ENCODE data around the gene RFPL1. TPM values are rescaled to one million over a fixed set of nuclear protein-coding genes. Genes with fewer than 3 reads are reported as not detected.

The RFPL1 gene
- polyA plus RNA-seq, 1 donor from 2014 or later, result not detected

DNA sequence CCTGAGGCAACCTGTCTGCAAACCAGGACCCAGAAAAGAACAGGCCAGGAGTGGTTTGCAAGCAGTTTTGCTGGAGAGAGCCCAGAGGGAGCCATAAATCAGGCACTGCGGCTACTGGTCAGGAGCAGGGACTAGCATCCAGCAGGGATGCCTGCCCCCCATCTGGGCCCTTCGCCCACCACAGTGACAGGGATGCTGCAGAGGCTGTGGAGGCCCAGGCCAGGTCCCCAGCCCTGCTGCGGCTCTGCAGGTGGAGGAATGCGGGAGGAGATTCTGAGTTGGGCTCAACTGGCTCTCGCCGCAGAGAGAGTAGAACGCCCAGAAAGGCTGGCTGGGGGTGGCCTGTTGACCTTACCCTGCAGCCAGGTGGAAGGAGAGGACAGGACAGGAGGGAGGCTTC is 25.2 kb downstream of the RFPL1 start:
- Histone ChIP-seq H3K4me3 (ENCODE audit: low read length) (no peak overlapping the region), H3K9me2 (ENCODE audit: insufficient read depth, low read length) (no peaks in the 10 kb centered on the region), H2AFZ (ENCODE audit: low read depth, low read length) (no peak overlapping the region), H3K27ac (ENCODE audit: low read length) (no peak overlapping the region), H3K36me3 (ENCODE audit: insufficient read depth, low read length) (no peaks in the 10 kb centered on the region), H3K79me2 (replicated peaks; ENCODE audit: insufficient read depth, low read length) (no peaks in the 10 kb centered on the region), H3K27me3 (ENCODE audit: insufficient read depth, low read depth, low read length) (no peaks in the 10 kb centered on the region), H3F3A (ENCODE audit: insufficient read depth, low read length, poor library complexity, severe bottlenecking) (no peaks in the 10 kb centered on the region), H3K4me2 (ENCODE audit: low read length) (no peak overlapping the region), H4K20me1 (ENCODE audit: insufficient read depth) (no peaks in the 10 kb centered on the region), H3K9ac (ENCODE audit: low read length) (no peak overlapping the region), H3K9me3 (ENCODE audit: low read length) (no peaks in the 10 kb centered on the region)
- TF ChIP-seq POLR2AphosphoS5 (IDR thresholded peaks at IDR 0.05), result no peak

DNA sequence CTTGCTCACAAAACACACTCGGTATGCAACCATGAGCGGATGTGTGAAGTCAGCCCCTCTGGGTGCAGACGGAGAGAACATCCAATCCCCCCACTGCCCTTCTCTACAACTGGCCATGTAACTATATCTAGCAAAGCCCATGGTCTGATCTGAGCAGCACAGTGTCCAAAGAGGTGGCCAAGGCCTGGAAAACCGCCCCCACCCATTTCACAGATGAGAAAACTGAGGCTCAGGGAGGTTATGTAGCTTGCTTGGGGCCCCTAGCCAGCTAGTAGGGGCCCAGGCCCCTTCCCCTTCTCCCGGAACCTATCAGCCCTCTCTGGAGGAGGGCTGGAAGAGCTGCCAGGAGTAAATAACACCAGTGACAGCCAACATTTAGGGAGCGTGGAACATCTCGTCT is 26.2 kb downstream of the RFPL1 start:
- Histone ChIP-seq H3K27ac (ENCODE audit: low read length) (no peak overlapping the region), H3K9me3 (ENCODE audit: low read length) (no peaks in the 10 kb centered on the region), H3K4me3 (ENCODE audit: low read length) (no peak overlapping the region), H3K4me2 (ENCODE audit: low read length) (no peak overlapping the region), H4K20me1 (ENCODE audit: insufficient read depth) (no peaks in the 10 kb centered on the region), H3K9ac (ENCODE audit: low read length) (no peak overlapping the region), H3F3A (ENCODE audit: insufficient read depth, low read length, poor library complexity, severe bottlenecking) (no peaks in the 10 kb centered on the region), H2AFZ (ENCODE audit: low read depth, low read length) (no peak overlapping the region), H3K36me3 (ENCODE audit: insufficient read depth, low read length) (no peaks in the 10 kb centered on the region), H3K27me3 (ENCODE audit: insufficient read depth, low read depth, low read length) (peaks cover 5% of the 10 kb centered on the region), H3K9me2 (ENCODE audit: insufficient read depth, low read length) (no peaks in the 10 kb centered on the region), H3K79me2 (replicated peaks; ENCODE audit: insufficient read depth, low read length) (no peaks in the 10 kb centered on the region)
- TF ChIP-seq POLR2AphosphoS5 (IDR thresholded peaks at IDR 0.05) (no peak), TAF1 (IDR thresholded peaks at IDR 0.05; ENCODE audit: low read depth) (no peak)

DNA sequence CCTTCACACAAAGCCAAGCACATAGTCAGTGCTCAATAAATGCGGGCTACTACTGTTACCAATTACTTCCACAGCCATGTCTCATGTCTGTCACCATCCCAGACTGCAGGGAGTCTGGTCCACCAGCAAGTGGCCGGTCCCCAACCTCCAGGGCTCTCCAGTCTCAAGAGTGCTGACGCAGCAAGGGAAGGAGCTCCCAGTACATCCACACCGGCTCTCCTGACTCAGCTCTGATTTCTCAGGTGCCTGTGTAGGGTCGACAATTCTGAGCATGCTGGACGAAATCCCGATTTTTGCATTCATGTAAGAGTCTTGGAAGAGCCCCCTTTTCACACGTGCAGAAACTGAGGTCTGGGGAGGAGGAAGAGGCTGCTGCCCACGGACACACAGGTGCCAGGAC is 31.4 kb downstream of the RFPL1 start:
- Histone ChIP-seq H3K4me3 (ENCODE audit: low read length) (peak overlapping the region; percentile 63), H3K27ac (ENCODE audit: low read length) (no peak overlapping the region), H3K9me2 (ENCODE audit: insufficient read depth, low read length) (no peaks in the 10 kb centered on the region), H3K9ac (ENCODE audit: low read length) (no peak overlapping the region), H3F3A (ENCODE audit: insufficient read depth, low read length, poor library complexity, severe bottlenecking) (no peaks in the 10 kb centered on the region), H3K9me3 (ENCODE audit: low read length) (no peaks in the 10 kb centered on the region), H4K20me1 (ENCODE audit: insufficient read depth) (no peaks in the 10 kb centered on the region), H3K4me2 (ENCODE audit: low read length) (no peak overlapping the region), H2AFZ (ENCODE audit: low read depth, low read length) (no peak overlapping the region), H3K79me2 (replicated peaks; ENCODE audit: insufficient read depth, low read length) (no peaks in the 10 kb centered on the region), H3K36me3 (ENCODE audit: insufficient read depth, low read length) (no peaks in the 10 kb centered on the region), H3K27me3 (ENCODE audit: insufficient read depth, low read depth, low read length) (peaks cover 22% of the 10 kb centered on the region)
- TF ChIP-seq, protein P1, sequence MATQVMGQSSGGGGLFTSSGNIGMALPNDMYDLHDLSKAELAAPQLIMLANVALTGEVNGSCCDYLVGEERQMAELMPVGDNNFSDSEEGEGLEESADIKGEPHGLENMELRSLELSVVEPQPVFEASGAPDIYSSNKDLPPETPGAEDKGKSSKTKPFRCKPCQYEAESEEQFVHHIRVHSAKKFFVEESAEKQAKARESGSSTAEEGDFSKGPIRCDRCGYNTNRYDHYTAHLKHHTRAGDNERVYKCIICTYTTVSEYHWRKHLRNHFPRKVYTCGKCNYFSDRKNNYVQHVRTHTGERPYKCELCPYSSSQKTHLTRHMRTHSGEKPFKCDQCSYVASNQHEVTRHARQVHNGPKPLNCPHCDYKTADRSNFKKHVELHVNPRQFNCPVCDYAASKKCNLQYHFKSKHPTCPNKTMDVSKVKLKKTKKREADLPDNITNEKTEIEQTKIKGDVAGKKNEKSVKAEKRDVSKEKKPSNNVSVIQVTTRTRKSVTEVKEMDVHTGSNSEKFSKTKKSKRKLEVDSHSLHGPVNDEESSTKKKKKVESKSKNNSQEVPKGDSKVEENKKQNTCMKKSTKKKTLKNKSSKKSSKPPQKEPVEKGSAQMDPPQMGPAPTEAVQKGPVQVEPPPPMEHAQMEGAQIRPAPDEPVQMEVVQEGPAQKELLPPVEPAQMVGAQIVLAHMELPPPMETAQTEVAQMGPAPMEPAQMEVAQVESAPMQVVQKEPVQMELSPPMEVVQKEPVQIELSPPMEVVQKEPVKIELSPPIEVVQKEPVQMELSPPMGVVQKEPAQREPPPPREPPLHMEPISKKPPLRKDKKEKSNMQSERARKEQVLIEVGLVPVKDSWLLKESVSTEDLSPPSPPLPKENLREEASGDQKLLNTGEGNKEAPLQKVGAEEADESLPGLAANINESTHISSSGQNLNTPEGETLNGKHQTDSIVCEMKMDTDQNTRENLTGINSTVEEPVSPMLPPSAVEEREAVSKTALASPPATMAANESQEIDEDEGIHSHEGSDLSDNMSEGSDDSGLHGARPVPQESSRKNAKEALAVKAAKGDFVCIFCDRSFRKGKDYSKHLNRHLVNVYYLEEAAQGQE (IDR thresholded peaks at IDR 0.05; ENCODE audit: borderline replicate concordance), result no peak
- TF ChIP-seq EP300 (conservative IDR thresholded peaks at IDR 0.05; ENCODE audit: poor library complexity, severe bottlenecking), result no peak
- TF ChIP-seq SMC3 (conservative IDR thresholded peaks at IDR 0.05; ENCODE audit: poor library complexity), result no peak
- no peak for TF ChIP-seq MXI1 (conservative IDR thresholded peaks at IDR 0.05; ENCODE audit: poor library complexity, severe bottlenecking)
- TF ChIP-seq, protein P2, sequence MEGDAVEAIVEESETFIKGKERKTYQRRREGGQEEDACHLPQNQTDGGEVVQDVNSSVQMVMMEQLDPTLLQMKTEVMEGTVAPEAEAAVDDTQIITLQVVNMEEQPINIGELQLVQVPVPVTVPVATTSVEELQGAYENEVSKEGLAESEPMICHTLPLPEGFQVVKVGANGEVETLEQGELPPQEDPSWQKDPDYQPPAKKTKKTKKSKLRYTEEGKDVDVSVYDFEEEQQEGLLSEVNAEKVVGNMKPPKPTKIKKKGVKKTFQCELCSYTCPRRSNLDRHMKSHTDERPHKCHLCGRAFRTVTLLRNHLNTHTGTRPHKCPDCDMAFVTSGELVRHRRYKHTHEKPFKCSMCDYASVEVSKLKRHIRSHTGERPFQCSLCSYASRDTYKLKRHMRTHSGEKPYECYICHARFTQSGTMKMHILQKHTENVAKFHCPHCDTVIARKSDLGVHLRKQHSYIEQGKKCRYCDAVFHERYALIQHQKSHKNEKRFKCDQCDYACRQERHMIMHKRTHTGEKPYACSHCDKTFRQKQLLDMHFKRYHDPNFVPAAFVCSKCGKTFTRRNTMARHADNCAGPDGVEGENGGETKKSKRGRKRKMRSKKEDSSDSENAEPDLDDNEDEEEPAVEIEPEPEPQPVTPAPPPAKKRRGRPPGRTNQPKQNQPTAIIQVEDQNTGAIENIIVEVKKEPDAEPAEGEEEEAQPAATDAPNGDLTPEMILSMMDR (IDR thresholded peaks at IDR 0.05; ENCODE audit: poor library complexity, severe bottlenecking), result no peak
- TF ChIP-seq RAD21 (conservative IDR thresholded peaks at IDR 0.05), result no peak
- TF ChIP-seq POLR2AphosphoS5 (IDR thresholded peaks at IDR 0.05), result no peak
- TF ChIP-seq EZH2 (IDR thresholded peaks at IDR 0.05; ENCODE audit: borderline replicate concordance, insufficient read depth, low read length, poor library complexity, severe bottlenecking), result no peak
